ENCODE data around the gene MDH2.
"Not testable (repeated sequence)": the region's sequence is repeated elsewhere in the genome, so short reads cannot be mapped to it uniquely, and the experiment has no call there.

Gene MDH2

GRCh38 chr7:76072243-76073148 lies 24.6 kb downstream of the MDH2 start:
- no peak for DNase-seq

DNA sequence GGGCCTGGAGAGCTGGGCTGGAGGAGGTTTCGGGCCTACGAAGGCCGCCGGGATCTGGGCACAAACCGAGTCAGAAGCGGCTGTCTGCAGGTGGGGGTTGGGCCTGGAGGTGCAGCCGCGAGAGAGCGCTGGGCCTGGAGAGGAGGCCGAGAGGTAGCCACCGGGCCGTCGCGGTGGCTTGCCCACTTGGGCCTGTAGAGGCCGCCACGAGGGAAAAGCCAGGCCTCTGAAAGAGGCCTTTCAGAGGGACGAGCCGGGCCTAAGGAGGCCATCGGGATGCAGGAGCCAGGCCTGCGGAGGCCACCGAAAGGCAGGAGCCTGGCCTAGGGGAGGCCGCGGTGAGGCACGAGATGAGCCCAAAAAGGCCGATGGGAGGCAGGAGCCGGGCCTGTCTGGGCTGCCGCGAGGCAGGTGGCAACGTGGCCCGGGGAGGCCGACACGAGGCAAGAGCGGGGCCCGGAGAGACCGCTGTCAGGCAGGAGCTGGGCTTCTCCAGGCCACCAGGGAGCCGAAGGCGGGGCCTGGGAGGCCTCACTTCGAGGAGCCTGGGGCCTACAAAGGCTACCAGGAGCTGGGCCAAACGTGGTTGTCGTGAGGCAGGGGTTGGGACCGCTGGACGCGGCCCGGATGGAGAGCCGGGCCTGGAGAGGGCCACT lies 25.6 kb downstream of the MDH2 start:
- DNase-seq, result no peak

DNA sequence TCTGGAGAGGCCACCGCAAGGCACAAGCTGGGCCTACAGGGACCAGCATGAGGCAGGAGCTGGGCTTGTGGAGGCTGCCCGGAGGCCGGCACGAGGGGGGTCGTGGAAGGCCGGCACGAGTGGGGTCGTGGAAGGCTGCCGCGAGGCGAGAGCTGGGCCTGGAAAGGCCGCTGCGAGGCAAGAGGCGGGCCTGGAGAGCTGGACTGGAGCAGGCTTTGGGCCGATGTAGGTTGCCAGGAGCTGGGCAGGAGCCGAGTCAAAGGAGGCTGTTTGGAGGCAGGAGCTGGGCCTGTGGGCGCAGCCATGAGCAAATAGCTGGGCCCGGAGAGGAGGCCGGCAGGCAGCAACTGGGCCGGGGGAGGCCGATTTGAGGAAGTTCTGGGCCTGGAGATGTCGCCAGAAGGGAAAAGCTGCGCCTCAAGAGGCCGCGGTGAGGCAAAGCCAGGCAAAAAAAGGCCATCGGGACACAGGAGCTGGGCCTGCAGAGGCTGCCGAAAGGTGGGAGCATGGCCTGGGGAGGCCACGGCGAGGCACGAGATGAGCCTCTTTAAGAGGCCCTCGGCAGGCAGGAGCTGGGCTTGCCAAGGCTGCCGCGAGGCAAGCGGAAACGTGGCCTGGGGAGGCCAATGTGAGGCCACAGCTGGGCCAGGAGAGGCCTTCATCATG lies 26.5 kb downstream of the MDH2 start:
- DNase-seq, result no peak

- no peak for DNase-seq
Measured at GRCh38 chr7:76074972-76075370, 27.1 kb downstream of the MDH2 start.

- no peak for DNase-seq
Measured at GRCh38 chr7:76076995-76077394, 29.1 kb downstream of the MDH2 start.

DNA sequence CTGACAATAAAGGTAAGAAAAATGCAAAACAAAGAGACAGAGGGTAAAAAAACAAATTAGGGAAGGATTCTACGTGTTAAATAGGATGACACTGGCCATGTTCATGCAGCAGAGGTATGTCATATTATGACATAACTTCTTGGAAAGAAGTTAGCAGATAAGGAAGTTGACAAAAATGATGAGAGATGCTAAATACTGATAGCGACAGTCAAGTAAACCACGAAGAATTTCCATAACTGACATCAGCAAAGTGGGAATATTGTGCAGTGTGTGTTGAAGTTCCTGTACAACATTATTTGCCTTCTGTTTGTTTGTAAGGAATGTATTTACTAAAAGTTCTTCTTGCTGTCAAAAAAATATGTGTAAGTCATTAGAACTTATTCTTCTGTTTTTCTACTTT lies 29.5 kb downstream of the MDH2 start:
- DNase-seq, result no peak

DNA sequence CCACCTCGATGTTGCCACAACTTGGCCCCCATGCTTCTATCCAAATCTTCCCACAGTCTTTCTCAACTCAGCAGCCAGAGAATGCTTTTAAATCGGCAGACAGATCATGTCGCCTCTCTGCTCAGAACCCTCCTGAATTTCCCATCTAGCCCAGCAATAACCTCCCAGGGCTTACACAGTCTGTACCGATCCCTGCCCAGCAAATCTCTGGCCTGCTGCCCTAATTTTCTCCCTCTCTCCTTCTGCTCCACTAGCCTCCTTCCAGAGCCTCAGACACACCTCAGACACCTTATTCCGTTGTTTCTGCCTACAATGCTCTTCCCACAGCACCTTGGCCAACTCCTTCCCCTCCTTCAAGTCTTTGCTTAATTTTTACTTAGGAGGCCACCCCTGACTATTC lies 32.3 kb downstream of the MDH2 start:
- no peak for DNase-seq

DNA sequence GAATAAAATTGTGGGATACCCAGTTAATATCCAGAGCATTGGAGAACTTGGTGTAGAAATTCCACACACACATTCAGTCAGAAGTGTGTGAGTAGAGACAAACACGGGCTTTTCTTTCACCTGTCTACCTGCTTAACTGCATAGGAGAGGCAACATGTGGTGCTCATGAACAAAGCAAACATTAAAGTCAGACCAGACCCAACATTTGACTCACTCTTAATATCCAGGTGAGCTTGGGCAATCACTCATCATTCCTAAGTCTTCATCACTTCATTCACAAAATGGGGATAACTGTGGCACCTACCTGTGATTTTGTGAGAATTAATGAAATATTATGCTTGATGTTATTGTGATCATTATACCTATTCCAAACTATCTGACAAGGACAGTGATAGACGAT lies 36.2 kb downstream of the MDH2 start:
- not testable (repeated sequence) for DNase-seq

DNA sequence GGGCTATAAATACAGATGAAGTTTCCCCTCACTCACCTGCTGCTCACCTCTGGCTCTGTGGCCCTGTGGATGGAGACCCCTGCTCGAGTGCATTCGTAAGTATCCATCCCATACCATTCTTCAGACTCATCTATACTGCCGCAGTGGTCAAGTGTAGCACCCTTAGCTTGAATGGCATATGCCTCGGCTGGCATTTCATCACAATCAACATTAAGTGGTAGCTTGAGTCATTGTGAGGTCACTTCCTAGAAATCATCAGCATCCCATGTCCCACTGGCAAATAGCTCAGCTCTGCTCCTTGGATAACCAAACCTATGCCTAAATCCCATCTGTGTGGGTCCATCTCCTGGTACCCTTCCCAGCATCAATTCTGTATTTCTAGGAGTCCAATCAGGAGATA lies 38.2 kb downstream of the MDH2 start:
- DNase-seq, result no peak

DNA sequence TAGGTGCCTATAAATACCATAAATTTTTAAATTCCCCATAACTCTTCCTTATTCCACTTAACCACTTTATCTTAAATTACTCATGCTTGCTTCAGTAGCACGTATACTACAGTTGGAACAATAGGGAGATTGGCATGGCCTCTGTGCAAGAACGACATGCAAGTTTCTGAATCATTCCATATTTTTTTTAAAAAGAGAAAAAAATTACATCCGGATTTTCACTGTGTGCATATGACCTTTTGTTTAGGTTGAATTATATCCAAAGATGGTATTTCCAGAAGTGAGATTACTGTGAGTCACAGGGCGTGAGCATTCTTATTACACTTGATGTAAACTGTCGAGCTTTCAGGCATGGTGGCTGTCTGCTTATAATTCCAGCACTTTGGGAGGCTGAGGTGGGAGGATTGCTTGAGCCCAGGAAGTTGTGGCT lies 39.5 kb downstream of the MDH2 start:
- DNase-seq, result not testable (repeated sequence)

DNA sequence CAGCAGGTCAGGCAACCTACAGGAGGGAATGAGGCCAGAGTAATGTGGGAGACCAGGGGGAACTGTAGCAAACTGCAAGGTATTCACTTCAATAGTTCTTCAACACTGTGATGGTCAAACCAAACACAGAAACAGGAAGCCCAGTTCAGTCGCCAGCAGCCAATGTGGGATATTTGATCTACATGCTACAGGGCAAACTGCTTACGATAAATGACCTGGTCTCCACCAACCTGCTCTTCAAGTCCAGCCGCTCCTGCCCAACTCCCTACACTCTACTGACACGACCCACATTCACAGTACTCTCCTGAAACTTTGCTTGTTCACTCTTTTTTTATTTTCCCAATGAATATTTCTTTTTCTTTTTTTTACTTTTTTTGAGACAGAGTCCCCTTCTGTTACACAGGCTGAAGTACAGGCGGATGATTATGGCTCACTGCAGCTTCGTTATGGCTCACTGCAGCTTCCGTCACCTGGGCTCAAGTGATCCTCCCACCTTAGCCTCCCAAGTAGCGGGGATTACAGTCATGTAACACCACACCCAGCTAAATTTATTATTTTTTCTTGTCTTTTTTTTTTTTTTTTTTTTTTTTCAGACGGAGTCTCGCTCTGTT lies 42.1 kb downstream of the MDH2 start:
- DNase-seq, result no peak

GRCh38 chr7:76091506-76091905 lies 43.6 kb downstream of the MDH2 start:
- no peak for DNase-seq

- DNase-seq, result not testable (repeated sequence)
Measured at GRCh38 chr7:76093531-76093930, 45.6 kb downstream of the MDH2 start.

DNA sequence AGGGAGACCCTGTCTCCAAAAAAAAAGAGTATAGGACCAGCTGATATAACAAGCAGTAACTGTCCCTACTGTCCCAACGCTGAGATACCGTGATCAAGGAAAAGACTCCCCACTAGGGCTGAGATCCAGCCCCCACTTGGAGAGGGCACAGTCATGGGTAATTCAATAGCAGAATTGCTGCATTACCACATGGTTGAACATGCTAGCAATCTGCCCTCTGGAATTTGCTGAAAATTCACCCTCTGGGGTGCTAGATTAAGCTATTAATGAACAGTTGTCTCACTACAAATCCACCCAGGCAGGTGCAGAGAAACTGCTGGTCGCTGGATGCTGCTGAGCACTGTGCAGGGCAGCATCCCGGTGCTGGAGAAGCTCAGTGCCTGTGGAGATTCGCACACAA lies 46.4 kb downstream of the MDH2 start:
- DNase-seq, result not testable (repeated sequence)

GRCh38 chr7:76095908-76096307 lies 48.0 kb downstream of the MDH2 start:
- no peak for DNase-seq

GRCh38 chr7:76101693-76102437 lies 54.0 kb downstream of the MDH2 start:
- not testable (repeated sequence) for DNase-seq

- DNase-seq, result not testable (repeated sequence)
Measured at GRCh38 chr7:76103788-76104187, 55.9 kb downstream of the MDH2 start.

DNA sequence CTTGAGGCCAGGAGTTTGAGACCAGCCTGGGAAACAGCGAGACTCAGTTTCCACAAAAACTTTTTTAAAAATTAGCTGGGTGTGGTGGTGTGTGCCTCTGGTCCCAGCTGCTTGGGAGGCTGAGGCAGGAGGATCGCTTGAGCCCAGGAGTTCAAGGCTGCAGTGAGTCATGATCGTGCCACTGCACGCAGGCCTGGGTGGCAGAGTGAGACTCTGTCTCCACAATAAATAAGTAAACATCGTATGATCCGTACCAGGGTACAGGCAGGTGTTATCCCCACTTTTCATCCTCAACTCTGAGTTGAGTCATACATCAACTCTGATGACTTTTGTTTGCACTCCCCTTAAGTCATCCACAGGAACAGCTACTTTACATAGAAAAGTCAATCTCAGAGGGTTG lies 58.2 kb downstream of the MDH2 start:
- not testable (repeated sequence) for DNase-seq

DNA sequence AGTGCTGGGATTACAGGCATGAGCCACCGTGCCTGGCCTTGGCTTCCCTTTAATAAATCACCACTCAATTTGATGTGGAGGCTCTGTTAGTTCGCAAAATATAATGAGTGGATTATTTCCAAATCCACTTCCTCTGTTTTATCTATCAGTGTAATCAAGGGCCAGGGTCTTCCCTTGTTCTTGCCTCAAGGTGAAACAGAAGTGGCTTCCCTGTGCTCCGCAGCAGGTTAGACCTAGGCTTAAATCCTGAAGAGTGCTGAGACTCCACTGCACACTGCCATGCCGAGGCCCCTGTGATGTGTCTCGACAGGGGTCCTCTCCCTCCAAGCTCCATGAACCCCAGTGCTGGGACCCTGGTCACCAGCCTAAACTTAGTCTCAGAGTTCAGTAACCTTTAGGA lies 59.0 kb downstream of the MDH2 start:
- DNase-seq, result no peak

DNA sequence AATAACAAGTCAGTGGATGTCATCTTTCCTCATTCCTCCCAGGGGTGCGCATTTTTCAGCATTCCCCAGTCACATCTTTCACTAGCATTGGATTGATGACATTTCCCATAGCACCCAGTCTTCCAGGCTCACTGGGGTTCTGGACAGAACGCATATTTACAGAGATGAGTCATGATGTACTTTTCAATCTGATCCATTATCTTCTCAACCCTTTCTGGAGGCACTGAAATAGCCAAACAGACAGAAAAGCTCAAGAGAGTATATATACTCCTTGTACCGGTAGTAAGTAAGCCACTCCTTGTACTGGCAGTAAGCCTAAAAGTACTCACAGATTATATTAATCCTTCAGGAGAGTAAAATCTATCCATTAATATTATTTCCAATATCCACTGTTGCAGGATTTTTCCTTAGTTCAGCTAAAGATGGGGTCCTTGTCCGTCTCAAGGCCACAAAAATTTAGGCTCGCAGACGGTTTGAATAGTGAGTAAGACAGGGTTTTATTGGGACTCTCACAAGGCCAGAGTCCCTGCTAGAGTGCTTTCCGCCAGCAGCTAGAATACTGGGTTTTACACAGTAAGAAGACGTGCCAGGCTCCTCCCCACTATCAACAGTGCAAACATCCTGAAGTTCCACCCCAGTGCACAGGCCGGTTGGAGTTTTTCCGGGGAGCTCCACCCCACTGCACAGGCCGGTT lies 60.8 kb downstream of the MDH2 start:
- DNase-seq, result no peak

- DNase-seq, result not testable (repeated sequence)
Measured at GRCh38 chr7:76113042-76113630, 65.2 kb downstream of the MDH2 start.

All from stimulated activated CD4-positive, alpha-beta T cell treated with anti-CD3 and anti-CD28 coated beads, Interleukin-2, amount 100 ng/mL, for 24 hours (primary cell).